Measurements from ENCODE around the gene TAL1. TPM values are rescaled to one million over a fixed set of nuclear protein-coding genes. Genes with fewer than 3 reads are reported as not detected.

The TAL1 gene
- polyA plus RNA-seq, 3 donors = 0.50 TPM; not detected in 2

DNA sequence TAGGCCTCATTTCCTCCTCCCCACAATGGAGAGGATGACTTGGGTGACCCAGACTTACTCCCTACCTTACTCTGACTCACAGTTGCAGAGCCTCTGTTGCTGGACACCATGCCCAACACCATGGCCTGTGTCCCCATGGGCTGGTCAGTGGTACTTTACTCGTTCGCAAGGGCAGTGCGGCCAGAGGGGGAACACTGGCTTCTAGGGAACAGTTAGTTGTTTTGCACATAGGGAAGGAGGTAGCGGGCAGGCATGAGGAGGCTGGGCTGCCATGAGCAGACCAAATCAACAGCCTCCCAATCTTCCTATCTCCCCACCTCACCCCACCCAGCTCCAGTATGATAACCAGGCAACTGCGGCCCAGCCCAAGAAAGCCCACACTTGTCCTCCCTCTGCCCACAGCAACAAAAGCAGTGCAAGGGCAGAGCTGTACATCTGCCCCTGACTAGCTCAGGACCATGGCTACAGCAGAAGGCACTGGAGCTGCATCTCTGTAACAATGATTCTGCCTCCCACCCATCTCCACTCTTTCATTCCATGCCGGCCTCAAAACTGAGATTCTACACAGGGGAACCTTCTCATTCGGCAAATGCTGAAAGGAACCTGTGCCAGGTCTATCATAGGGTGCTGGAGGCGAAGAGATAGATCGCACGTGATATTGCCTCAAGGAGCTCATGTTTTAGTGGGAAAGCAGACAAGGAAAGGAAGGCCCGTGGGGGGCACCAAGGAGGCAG lies 18.6 kb downstream of the TAL1 start:
- Histone ChIP-seq H3K9ac (ENCODE audit: insufficient read depth, low read length, poor library complexity, severe bottlenecking) (no peak overlapping the region), H2AFZ (ENCODE audit: insufficient read depth, low read depth, low read length, poor library complexity, severe bottlenecking) (no peak overlapping the region)

DNA sequence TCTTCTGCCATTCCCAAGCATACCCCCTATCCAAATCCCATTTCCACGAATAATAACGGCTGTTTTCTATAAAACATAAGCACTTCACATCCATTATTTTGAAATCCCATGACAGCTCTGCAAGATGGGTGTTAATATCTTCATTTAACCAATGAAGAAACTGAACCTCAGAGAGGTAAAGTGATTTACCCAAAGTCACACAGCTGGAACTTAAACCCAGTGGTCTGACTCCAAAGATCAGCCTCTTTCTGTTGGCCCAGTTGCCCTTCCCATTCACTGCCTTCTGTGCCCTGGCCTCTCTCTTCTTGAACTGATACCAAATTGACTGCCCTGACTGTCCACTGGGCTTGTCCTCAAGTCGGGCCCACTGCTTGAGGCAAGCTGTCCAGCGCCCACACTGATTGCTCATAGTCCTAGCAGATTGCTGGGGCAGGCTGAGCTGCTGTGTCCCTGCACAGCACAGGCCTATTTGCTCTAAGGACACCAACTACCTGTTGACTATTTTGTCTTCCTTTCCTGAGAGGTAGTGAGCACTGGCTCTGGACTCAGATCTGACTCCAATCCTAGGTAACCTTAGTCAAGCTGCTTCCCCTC lies 19.3 kb downstream of the TAL1 start:
- 81% methylated on average over 3 of the region's 4 CpGs for WGBS (ENCODE audit: insufficient coverage)
- TF ChIP-seq, protein P1, sequence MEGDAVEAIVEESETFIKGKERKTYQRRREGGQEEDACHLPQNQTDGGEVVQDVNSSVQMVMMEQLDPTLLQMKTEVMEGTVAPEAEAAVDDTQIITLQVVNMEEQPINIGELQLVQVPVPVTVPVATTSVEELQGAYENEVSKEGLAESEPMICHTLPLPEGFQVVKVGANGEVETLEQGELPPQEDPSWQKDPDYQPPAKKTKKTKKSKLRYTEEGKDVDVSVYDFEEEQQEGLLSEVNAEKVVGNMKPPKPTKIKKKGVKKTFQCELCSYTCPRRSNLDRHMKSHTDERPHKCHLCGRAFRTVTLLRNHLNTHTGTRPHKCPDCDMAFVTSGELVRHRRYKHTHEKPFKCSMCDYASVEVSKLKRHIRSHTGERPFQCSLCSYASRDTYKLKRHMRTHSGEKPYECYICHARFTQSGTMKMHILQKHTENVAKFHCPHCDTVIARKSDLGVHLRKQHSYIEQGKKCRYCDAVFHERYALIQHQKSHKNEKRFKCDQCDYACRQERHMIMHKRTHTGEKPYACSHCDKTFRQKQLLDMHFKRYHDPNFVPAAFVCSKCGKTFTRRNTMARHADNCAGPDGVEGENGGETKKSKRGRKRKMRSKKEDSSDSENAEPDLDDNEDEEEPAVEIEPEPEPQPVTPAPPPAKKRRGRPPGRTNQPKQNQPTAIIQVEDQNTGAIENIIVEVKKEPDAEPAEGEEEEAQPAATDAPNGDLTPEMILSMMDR (IDR thresholded peaks at IDR 0.05) = no peak

More for the DNA sequence above, 18.6 kb downstream of the TAL1 start:
- H3K27ac Mint-ChIP-seq = no peak overlapping the region
- H3K27me3 Mint-ChIP-seq (ENCODE audit: low read depth in 3 of 3) = peaks cover 0 to 2% (median 1%) of the 10 kb centered on the region in 3 donors
- H3K4me3 ChIP-seq (replicated peaks in 1 of 3; ENCODE audit: low read depth in 2 of 3, low read length in 3 of 3) = no peak overlapping the region
- H3K9me3 ChIP-seq (replicated peaks in 1 of 2; ENCODE audit: control insufficient read depth in 1 of 2, insufficient read depth in 1 of 2, low read length in 2 of 2) = no peaks in the 10 kb centered on the region
- no peaks in the 10 kb centered on the region for H4K20me1 ChIP-seq (ENCODE audit: insufficient read depth, low read length)
- DNase-seq = no peak
- H3K36me3 ChIP-seq (replicated peaks in 1 of 2; ENCODE audit: control insufficient read depth in 1 of 2, insufficient read depth in 2 of 2, low read length in 2 of 2) = no peaks in the 10 kb centered on the region
- H3K4me1 ChIP-seq (ENCODE audit: control insufficient read depth in 1 of 2, insufficient read depth in 2 of 2, low read length in 2 of 2) = peaks cover 12 to 15% of the 10 kb centered on the region in 2 donors
- no peak overlapping the region for H3K27ac ChIP-seq (ENCODE audit: low read depth in 1 of 2, low read length in 2 of 2)
- no peak overlapping the region for H3K4me2 ChIP-seq (replicated peaks; ENCODE audit: extremely low read depth, low read length, poor library complexity, severe bottlenecking)
- WGBS (ENCODE audit: insufficient coverage) = 96% methylated on average over 5 of the region's 11 CpGs
- H3K9me3 Mint-ChIP-seq = no peaks in the 10 kb centered on the region
- intact Hi-C loops (cut with micrococcal nuclease) = no loop called here
- H3K4me1 Mint-ChIP-seq = no peaks in the 10 kb centered on the region
- TF ChIP-seq, protein P1 (IDR thresholded peaks at IDR 0.05) = no peak
- H3K36me3 Mint-ChIP-seq = no peaks in the 10 kb centered on the region
- H3K4me3 Mint-ChIP-seq = no peak overlapping the region
- H3K27me3 ChIP-seq (ENCODE audit: control insufficient read depth in 2 of 2, insufficient read depth in 2 of 2, low read length in 2 of 2) = no peaks in the 10 kb centered on the region
- no peaks in the 10 kb centered on the region for H3K79me2 ChIP-seq (ENCODE audit: insufficient read depth, low read length)

More for the DNA sequence above, 19.3 kb downstream of the TAL1 start:
- intact Hi-C loops (cut with micrococcal nuclease) = no loop called here
- H3K4me1 Mint-ChIP-seq = no peaks in the 10 kb centered on the region
- no peak overlapping the region for H3K4me3 Mint-ChIP-seq
- Histone ChIP-seq H3K9me3 (replicated peaks in 1 of 2; ENCODE audit: control insufficient read depth in 1 of 2, insufficient read depth in 1 of 2, low read length in 2 of 2) (no peaks in the 10 kb centered on the region), H3K27ac (ENCODE audit: low read depth in 1 of 2, low read length in 2 of 2) (no peak overlapping the region), H3K4me3 (replicated peaks in 1 of 3; ENCODE audit: low read depth in 2 of 3, low read length in 3 of 3) (no peak overlapping the region), H3K9ac (ENCODE audit: insufficient read depth, low read length, poor library complexity, severe bottlenecking) (no peak overlapping the region), H4K20me1 (ENCODE audit: insufficient read depth, low read length) (no peaks in the 10 kb centered on the region), H3K4me2 (replicated peaks; ENCODE audit: extremely low read depth, low read length, poor library complexity, severe bottlenecking) (no peak overlapping the region), H3K36me3 (replicated peaks in 1 of 2; ENCODE audit: control insufficient read depth in 1 of 2, insufficient read depth in 2 of 2, low read length in 2 of 2) (no peaks in the 10 kb centered on the region), H2AFZ (ENCODE audit: insufficient read depth, low read depth, low read length, poor library complexity, severe bottlenecking) (no peak overlapping the region), H3K4me1 (ENCODE audit: control insufficient read depth in 1 of 2, insufficient read depth in 2 of 2, low read length in 2 of 2) (peaks cover 12 to 15% of the 10 kb centered on the region in 2 donors), H3K79me2 (ENCODE audit: insufficient read depth, low read length) (no peaks in the 10 kb centered on the region), H3K27me3 (ENCODE audit: control insufficient read depth in 2 of 2, insufficient read depth in 2 of 2, low read length in 2 of 2) (no peaks in the 10 kb centered on the region)
- H3K9me3 Mint-ChIP-seq = no peaks in the 10 kb centered on the region
- no peaks in the 10 kb centered on the region for H3K36me3 Mint-ChIP-seq
- DNase-seq = no peak
- H3K27me3 Mint-ChIP-seq (ENCODE audit: low read depth in 3 of 3) = peaks cover 0 to 2% (median 1%) of the 10 kb centered on the region in 3 donors
- no peak overlapping the region for H3K27ac Mint-ChIP-seq
